ENCODE results near the gene CFAP61. TPM values are rescaled to one million over a fixed set of nuclear protein-coding genes. Genes with fewer than 3 reads are reported as not detected.

Gene CFAP61
- total RNA-seq, 1 donor from 2014 or later: 5.6 TPM

DNA sequence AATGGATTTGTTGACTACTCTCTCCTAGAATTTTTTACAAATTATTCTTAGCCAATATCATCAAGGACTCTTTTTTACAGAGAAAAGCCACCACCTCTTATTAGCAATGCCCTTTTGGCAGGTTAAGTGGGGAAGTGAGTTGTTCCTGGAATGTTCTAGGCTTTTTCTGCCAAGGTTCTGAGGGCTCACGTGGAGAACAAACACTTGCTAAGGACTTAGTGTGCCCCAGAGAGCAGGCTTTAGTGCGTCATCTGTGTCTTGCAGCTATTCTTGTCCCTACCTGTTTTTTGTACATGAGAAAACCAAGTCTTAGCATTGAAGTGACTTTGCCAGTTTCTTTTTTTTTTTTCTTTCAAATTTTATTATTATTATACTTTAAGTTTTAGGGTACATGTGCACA, 33.5 kb downstream of the CFAP61 start:
- H3K4me3 Mint-ChIP-seq: no peak overlapping the region
- H3K27me3 Mint-ChIP-seq: peaks cover 17% of the 10 kb centered on the region
- TF ChIP-seq, protein P1, sequence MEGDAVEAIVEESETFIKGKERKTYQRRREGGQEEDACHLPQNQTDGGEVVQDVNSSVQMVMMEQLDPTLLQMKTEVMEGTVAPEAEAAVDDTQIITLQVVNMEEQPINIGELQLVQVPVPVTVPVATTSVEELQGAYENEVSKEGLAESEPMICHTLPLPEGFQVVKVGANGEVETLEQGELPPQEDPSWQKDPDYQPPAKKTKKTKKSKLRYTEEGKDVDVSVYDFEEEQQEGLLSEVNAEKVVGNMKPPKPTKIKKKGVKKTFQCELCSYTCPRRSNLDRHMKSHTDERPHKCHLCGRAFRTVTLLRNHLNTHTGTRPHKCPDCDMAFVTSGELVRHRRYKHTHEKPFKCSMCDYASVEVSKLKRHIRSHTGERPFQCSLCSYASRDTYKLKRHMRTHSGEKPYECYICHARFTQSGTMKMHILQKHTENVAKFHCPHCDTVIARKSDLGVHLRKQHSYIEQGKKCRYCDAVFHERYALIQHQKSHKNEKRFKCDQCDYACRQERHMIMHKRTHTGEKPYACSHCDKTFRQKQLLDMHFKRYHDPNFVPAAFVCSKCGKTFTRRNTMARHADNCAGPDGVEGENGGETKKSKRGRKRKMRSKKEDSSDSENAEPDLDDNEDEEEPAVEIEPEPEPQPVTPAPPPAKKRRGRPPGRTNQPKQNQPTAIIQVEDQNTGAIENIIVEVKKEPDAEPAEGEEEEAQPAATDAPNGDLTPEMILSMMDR (conservative IDR thresholded peaks at IDR 0.05): no peak
- no peak overlapping the region for H3K27ac Mint-ChIP-seq
- H3K4me1 Mint-ChIP-seq (ENCODE audit: unreplicated experiment): peaks cover 4% of the 10 kb centered on the region
- no peaks in the 10 kb centered on the region for H3K36me3 Mint-ChIP-seq
- no peak for DNase-seq (ENCODE audit: extremely low spot score, unreplicated experiment)
- no peaks in the 10 kb centered on the region for H3K9me3 Mint-ChIP-seq

DNA sequence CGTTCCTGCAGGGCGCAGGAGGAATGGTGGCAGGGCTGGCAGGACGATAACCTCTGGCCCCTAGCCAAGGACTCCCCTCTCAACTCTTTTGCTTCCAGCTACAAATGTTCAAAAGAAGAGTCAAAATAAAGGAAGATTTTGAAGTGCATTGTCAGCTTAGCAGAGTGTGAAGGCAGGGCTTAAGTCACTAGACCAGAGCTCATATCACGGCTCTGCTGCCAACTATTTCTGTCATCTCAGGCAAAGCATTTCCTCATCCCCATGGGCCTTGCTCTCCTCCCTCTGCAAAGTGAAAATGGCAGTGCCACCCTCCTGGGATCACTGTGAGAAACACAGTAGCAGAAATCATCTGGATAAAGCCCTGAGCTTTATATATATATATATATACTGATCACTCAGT, 36.7 kb downstream of the CFAP61 start:
- TF ChIP-seq, protein P1 (conservative IDR thresholded peaks at IDR 0.05): no peak
- Mint-ChIP-seq H3K4me1 (ENCODE audit: unreplicated experiment) (peaks cover 1% of the 10 kb centered on the region), H3K9me3 (no peaks in the 10 kb centered on the region)

DNA sequence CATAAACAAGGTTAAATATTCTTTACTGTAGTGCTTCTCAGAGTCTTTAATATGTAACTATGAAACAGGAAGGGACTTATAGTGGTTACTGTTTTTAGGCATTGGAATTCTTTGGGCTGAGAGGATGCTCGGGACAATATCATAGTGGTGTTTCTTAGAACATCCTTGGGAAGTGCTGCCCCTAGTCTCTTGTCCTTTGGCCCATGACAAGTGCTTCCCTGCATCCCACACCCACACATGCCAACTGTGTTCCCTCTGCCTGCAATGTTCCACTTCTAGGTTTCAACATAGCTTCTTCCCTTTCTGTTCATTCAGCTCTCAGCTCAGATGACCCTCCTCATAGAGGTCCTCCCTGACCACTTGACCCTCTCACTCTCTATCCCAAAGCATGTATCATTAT, 37.6 kb downstream of the CFAP61 start:
- H3K4me3 Mint-ChIP-seq: no peak overlapping the region

More for the DNA sequence above, 36.7 kb downstream of the CFAP61 start:
- DNase-seq (ENCODE audit: extremely low spot score, unreplicated experiment): no peak
- Mint-ChIP-seq H3K4me3 (no peak overlapping the region), H3K27ac (no peak overlapping the region), H3K36me3 (no peaks in the 10 kb centered on the region), H3K27me3 (peaks cover 10% of the 10 kb centered on the region)

DNA sequence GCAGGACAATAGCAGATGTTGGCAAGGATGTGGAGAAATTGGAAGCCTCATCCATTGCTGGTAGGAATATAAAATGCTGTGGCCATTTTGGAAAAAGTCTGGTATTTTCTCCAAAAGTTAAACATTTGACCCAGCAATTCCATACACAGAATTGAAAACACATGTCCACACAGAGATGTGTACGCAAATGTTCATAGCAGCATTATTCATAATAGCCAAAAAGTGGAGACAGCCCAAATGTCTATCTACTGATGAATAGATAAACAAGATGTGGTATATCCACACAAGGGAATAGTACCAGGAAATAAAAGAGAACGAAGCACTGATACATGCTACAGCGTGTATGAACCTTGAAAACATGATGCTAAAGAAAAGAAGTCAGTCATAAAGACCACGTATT, 40.5 kb downstream of the CFAP61 start:
- Mint-ChIP-seq H3K4me3 (no peak overlapping the region), H3K27ac (no peak overlapping the region), H3K36me3 (peaks cover 3% of the 10 kb centered on the region), H3K9me3 (no peaks in the 10 kb centered on the region), H3K27me3 (peaks cover 4% of the 10 kb centered on the region), H3K4me1 (ENCODE audit: unreplicated experiment) (peaks cover 8% of the 10 kb centered on the region)
- DNase-seq (ENCODE audit: extremely low spot score, unreplicated experiment): no peak
- TF ChIP-seq, protein P1 (conservative IDR thresholded peaks at IDR 0.05): no peak

More for the DNA sequence above, 37.6 kb downstream of the CFAP61 start:
- TF ChIP-seq, protein P1 (conservative IDR thresholded peaks at IDR 0.05): no peak
- Mint-ChIP-seq H3K9me3 (no peaks in the 10 kb centered on the region), H3K27ac (no peak overlapping the region), H3K36me3 (no peaks in the 10 kb centered on the region), H3K4me1 (ENCODE audit: unreplicated experiment) (no peaks in the 10 kb centered on the region), H3K27me3 (peaks cover 10% of the 10 kb centered on the region)
- DNase-seq (ENCODE audit: extremely low spot score, unreplicated experiment): no peak

DNA sequence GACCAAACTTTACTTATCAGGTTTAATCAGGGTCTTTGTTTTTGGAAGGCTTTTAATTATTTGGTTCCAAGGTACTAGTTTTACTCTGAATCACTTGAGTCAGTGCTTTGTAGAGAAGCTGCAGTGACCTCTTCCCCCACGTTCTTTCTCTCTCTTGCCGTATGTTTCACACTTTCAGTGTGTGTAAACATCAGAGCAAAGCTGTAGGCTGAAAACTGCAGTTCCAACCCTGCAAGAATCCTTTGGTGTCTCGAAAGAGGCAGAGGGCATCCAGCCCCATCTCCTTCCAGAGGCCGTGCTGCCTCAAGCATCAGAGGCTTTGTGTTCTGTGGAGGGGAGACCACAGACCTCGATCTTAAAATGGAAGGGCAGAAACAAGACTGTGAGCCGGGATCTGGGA, 42.1 kb downstream of the CFAP61 start:
- H3K27ac Mint-ChIP-seq: no peak overlapping the region
- H3K4me1 Mint-ChIP-seq (ENCODE audit: unreplicated experiment): peaks cover 8% of the 10 kb centered on the region
- no peak overlapping the region for H3K4me3 Mint-ChIP-seq
- TF ChIP-seq, protein P1 (conservative IDR thresholded peaks at IDR 0.05): no peak
- H3K36me3 Mint-ChIP-seq: peaks cover 3% of the 10 kb centered on the region
- H3K27me3 Mint-ChIP-seq: peaks cover 4% of the 10 kb centered on the region
- no peaks in the 10 kb centered on the region for H3K9me3 Mint-ChIP-seq
- no peak for DNase-seq (ENCODE audit: extremely low spot score, unreplicated experiment)
